ENCODE results near the gene FABP1.

- TF ChIP-seq CTCF (conservative IDR thresholded peaks at IDR 0.05) (no peak), ZFX (IDR thresholded peaks at IDR 0.05) (no peak)
Measured at GRCh38 chr2:88097192-88097591, 30.7 kb downstream of the FABP1 start.
